Esophagus squamous epithelium (tissue), 5 donors: ENCODE measurements around the gene RBM47. TPM values are rescaled to one million over a fixed set of nuclear protein-coding genes. Genes with fewer than 3 reads are reported as not detected.
A peak's percentile ranks its signal among the peaks of the same experiment; 100 is the strongest.

Experiments
- DNase-seq: peaks from one replicate; lab custom pipeline; 2025; lab: John Stamatoyannopoulos, UW
- H3K27ac ChIP-seq, 4 donors: fragments of 200-600 bp; sonication (generic); one replicate each; pipeline ENCODE4 v1.5.1; 2016 to 2019; ENCODE audit warnings: mild to moderate bottlenecking in 1 of 4
- H3K27me3 ChIP-seq, 4 donors: fragments of 200-600 bp; sonication (generic); 1 replicate in 3 of 4; 2 replicates in 1 of 4; pipeline versions ENCODE4 v1.5.1 to v1.6.0; 2017 to 2021; ENCODE audit warnings: antibody characterized with exemption in 1 of 4
- H3K36me3 ChIP-seq, 3 donors: fragments of 200-600 bp; sonication (generic); one replicate each; pipeline ENCODE4 v1.5.1; 2016 to 2019
- H3K4me1 ChIP-seq, 3 donors: fragments of 200-600 bp; sonication (generic); one replicate each; pipeline ENCODE4 v1.5.1; 2017 to 2019
- H3K4me3 ChIP-seq, 4 donors: fragments of 200-600 bp; sonication (generic); 1 replicate in 3 of 4; 2 replicates in 1 of 4; pipeline ENCODE4 v1.5.1; 2016 to 2019; ENCODE audit warnings: mild to moderate bottlenecking in 2 of 4, moderate library complexity in 1 of 4
- H3K9me3 ChIP-seq, 3 donors: fragments of 200-600 bp; sonication (generic); one replicate each; pipeline ENCODE4 v1.5.1; 2016 to 2019
- CTCF ChIP-seq, 6 experiments: fragments of 450-650 bp in 4 of 6; fragments of 200-600 bp in 2 of 6; sonication (generic) in 2 of 6; IDR thresholded peaks; one replicate each; pipeline ENCODE4 v1.5.1; 2016 to 2019; ENCODE audit warnings: antibody characterized with exemption in 6 of 6, mild to moderate bottlenecking in 4 of 6, moderate library complexity in 4 of 6
- POLR2A ChIP-seq, 4 donors: fragments of 450-650 bp; IDR thresholded peaks; one replicate each; pipeline ENCODE4 v1.6.1; 2017; ENCODE audit warnings: antibody characterized with exemption in 4 of 4, mild to moderate bottlenecking in 4 of 4, moderate library complexity in 3 of 4
- WGBS, 2 donors: methylation state at CpG; one replicate each; pipeline ENCODE4 v1.1.5; 2018; 5-methylcytosine and 5-hydroxymethylcytosine counted together
- intact Hi-C: fragments of 100-400 bp; cut with DNase I; formaldehyde crosslinking; loops from one replicate; pipeline ENCODE4 v1.15.0; 2022
- total RNA-seq, 4 donors: library from RNA; depleted of rRNA; stranded (reverse); fragments of >200 nt; gene quantifications; one replicate each; pipeline ENCODE4 v1.1.0, GENCODE V29; 2016
- donor health status: DM: yes; HTN: yes; CAD: no.

The RBM47 gene
- total RNA-seq, 4 donors from 2014 or later = 94.6 to 197 (median 125) TPM

- H3K27me3 ChIP-seq = no peaks in the 10 kb centered on the region
- TF ChIP-seq POLR2A (IDR thresholded peaks at IDR 0.05) (no peak), CTCF (IDR thresholded peaks at IDR 0.05) (no peak)
- WGBS, 2 donors = 85% methylated on average over 10 of the region's 10 CpGs
- H3K9me3 ChIP-seq = no peaks in the 10 kb centered on the region
- H3K27ac ChIP-seq = no peak overlapping the region
- peaks cover 0 to 11% (median 5%) of the 10 kb centered on the region in 3 donors for H3K4me1 ChIP-seq
- H3K36me3 ChIP-seq = peaks cover 0 to 47% (median 0%) of the 10 kb centered on the region in 3 donors
- DNase-seq = no peak
- intact Hi-C loops = no loop called here
- H3K4me3 ChIP-seq = no peak overlapping the region
These were observed 98.6 kb downstream of the RBM47 start for GRCh38 chr4:40530961-40531635.

GRCh38 chr4:40526741-40527140, 102.9 kb downstream of the RBM47 start:
- TF ChIP-seq POLR2A (IDR thresholded peaks at IDR 0.05) (no peak), CTCF (IDR thresholded peaks at IDR 0.05) (no peak)
- DNase-seq = no peak
- 67 to 83% methylated on average over 1 of the region's 1 CpG for WGBS, 2 donors
- H3K9me3 ChIP-seq = no peaks in the 10 kb centered on the region
- H3K4me3 ChIP-seq = no peak overlapping the region
- peaks cover 0 to 37% (median 0%) of the 10 kb centered on the region in 3 donors for H3K36me3 ChIP-seq
- no peaks in the 10 kb centered on the region for H3K27me3 ChIP-seq
- H3K27ac ChIP-seq = peak overlapping the region in 3 of 4 donors; percentile 74 to 83 (median 78)
- H3K4me1 ChIP-seq = peaks cover 0 to 27% (median 15%) of the 10 kb centered on the region in 3 donors
- intact Hi-C loops = no loop called here

- Histone ChIP-seq H3K4me3 (no peak overlapping the region), H3K27me3 (no peaks in the 10 kb centered on the region), H3K4me1 (peaks cover 0 to 27% (median 15%) of the 10 kb centered on the region in 3 donors), H3K9me3 (no peaks in the 10 kb centered on the region), H3K36me3 (peaks cover 0 to 33% (median 0%) of the 10 kb centered on the region in 3 donors), H3K27ac (peak overlapping the region; percentile 62 to 83 (median 76))
- whole genome bisulfite sequencing, 2 donors = 21 to 51% methylated on average over 8 of the region's 8 CpGs
- TF ChIP-seq POLR2A (IDR thresholded peaks at IDR 0.05) (no peak), CTCF (IDR thresholded peaks at IDR 0.05) (no peak)
- DNase-seq = no peak
- intact Hi-C loops = no loop called here
These were observed 103.7 kb downstream of the RBM47 start for GRCh38 chr4:40525752-40526598.

- Histone ChIP-seq H3K9me3 (no peaks in the 10 kb centered on the region), H3K4me3 (no peak overlapping the region), H3K27me3 (no peaks in the 10 kb centered on the region), H3K4me1 (peaks cover 0 to 27% (median 15%) of the 10 kb centered on the region in 3 donors), H3K27ac (peak overlapping the region in 3 of 4 donors; percentile 74 to 83 (median 78)), H3K36me3 (peaks cover 0 to 20% (median 0%) of the 10 kb centered on the region in 3 donors)
- DNase-seq = no peak
- intact Hi-C loops = no loop called here
- 55 to 58% methylated on average over 6 to 10 of the region's 11 CpGs for WGBS, 2 donors
- no peak for TF ChIP-seq POLR2A (IDR thresholded peaks at IDR 0.05)
- no peak for TF ChIP-seq CTCF (IDR thresholded peaks at IDR 0.05)
These were observed 105.2 kb downstream of the RBM47 start for GRCh38 chr4:40524366-40525041.
